BE2C (cell line): ENCODE results near the gene RNF168.
"Not testable (repeated sequence)": the region's sequence is repeated elsewhere in the genome, so short reads cannot be mapped to it uniquely, and the experiment has no call there.

ENCODE experiments used
- DNase-seq: peaks from one replicate; pipeline ENCODE4 v3.0.0-alpha.2; 2020
- H3K27me3 ChIP-seq: fragments of 250-450 bp; sonication (Bioruptor Pico); 2 replicates; pipeline ENCODE4 v1.5.1; 2020; ENCODE audit warnings: mild to moderate bottlenecking
- H3K36me3 ChIP-seq: fragments of 250-450 bp; sonication (Bioruptor Pico); 2 replicates; pipeline ENCODE4 v1.5.1; 2020; ENCODE audit warnings: mild to moderate bottlenecking
- H3K4me1 ChIP-seq: fragments of 250-450 bp; sonication (Bioruptor Pico); 2 replicates; pipeline ENCODE4 v1.5.1; 2020
- H3K4me3 ChIP-seq: 2 replicates; pipeline ENCODE4 v1.5.1; 2011; ENCODE audit warnings: low read depth, low read length
- H3K9me3 ChIP-seq: fragments of 250-450 bp; sonication (Bioruptor Pico); 2 replicates; pipeline ENCODE4 v1.5.1; 2020
- CTCF ChIP-seq: IDR thresholded peaks from 2 replicates; pipeline ENCODE4 v1.5.1; 2012; ENCODE audit warnings: mild to moderate bottlenecking, low read depth, low read length

The RNF168 gene

DNA sequence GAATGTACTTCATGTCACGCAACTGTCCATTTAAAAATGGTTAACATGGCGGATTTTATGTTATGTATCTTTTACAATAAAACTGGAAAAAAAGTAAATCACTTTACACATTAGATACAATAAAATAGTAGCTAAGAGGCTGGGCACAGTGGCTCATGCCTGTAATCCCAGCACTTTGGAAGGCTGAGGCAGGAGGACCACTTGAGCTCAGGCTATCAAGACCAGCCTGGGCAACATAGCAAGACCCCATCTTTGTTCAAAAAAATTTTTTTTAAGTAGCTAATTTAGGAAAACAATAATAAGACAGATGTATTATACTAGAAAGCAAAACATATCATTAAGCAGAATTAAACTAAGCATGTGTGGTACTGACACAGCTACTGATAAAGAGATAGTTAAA lies 11.5 kb downstream of the RNF168 start:
- peaks cover 37% of the 10 kb centered on the region for H3K36me3 ChIP-seq
- H3K27me3 ChIP-seq: no peaks in the 10 kb centered on the region
- no peak overlapping the region for H3K4me3 ChIP-seq
- DNase-seq: no peak
- TF ChIP-seq CTCF: no peak
- H3K4me1 ChIP-seq: no peaks in the 10 kb centered on the region
- H3K9me3 ChIP-seq: no peaks in the 10 kb centered on the region; the same call in 1 of the 2 replicates

DNA sequence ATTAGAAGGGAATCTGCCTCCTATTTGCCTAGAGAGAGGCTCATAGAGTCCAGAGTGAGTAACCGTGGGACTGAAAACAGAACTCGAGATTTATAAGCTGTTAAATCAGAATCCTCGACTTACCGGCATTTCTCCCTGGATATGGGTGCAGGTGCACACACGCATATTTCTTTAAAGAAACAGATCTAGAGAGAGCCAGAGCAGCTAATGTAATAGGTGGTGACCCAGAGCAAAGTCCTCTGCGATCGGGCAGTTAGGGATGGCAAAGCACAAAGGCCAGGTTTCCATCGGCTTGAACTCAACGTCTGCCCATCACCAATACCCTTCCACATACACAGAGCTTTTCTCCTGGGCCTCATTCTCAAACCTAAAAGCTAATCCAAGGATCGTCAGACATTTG lies 13.8 kb downstream of the RNF168 start:
- Histone ChIP-seq H3K36me3 (peaks cover 41% of the 10 kb centered on the region), H3K4me3 (no peak overlapping the region), H3K9me3 (no peaks in the 10 kb centered on the region), H3K27me3 (no peaks in the 10 kb centered on the region), H3K4me1 (no peaks in the 10 kb centered on the region)
- no peak for DNase-seq
- no peak for TF ChIP-seq CTCF

DNA sequence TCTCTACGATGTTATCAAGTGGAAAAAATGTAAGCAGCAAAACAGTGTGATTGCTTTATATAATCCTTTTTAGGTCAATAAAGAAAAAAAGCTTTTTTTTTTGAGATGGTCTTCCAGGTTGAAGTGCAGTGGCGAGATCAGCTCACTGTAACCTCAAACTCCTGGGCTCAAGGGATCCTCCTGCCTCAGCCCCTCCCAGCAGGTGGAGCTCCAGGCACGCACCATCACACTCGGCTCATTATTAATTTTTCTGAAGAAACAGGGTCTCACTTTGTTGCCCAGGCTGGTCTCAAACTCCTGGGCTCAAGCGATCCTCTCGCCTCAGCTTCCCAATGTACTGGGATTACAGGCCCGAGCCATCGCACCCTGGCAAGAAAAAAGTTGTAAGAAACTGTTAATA lies 17.3 kb downstream of the RNF168 start:
- no peak overlapping the region for H3K4me3 ChIP-seq
- TF ChIP-seq CTCF: peak; percentile 52
- no peaks in the 10 kb centered on the region for H3K9me3 ChIP-seq
- H3K4me1 ChIP-seq: no peaks in the 10 kb centered on the region
- H3K27me3 ChIP-seq: no peaks in the 10 kb centered on the region
- peaks cover 61% of the 10 kb centered on the region for H3K36me3 ChIP-seq
- peak; percentile 32 for DNase-seq

GRCh38 chr3:196477678-196478077 lies 25.9 kb downstream of the RNF168 start:
- H3K36me3 ChIP-seq: peaks cover 72% of the 10 kb centered on the region
- H3K4me3 ChIP-seq: no peak overlapping the region
- no peaks in the 10 kb centered on the region for H3K27me3 ChIP-seq
- no peak for DNase-seq
- no peaks in the 10 kb centered on the region for H3K4me1 ChIP-seq
- TF ChIP-seq CTCF: no peak
- H3K9me3 ChIP-seq: no peaks in the 10 kb centered on the region

DNA sequence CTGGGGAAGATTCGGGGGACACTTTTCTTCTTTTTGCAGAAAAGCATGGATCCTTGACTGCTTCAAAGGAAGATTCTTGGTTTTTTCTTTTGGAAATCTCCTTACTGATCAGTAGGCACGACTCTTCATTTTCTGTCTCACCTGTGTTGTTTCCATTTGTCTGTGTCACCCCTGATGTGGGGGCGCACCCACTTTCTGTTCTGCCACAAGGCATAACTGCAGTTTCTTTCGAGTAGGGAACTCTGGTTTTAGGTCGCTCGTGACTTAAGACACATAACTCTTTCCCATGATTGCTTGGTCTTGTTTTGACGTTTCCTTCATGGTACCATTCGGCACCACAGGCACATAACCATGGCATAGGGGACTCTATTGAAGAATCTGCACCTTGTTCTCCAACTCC lies 31.3 kb downstream of the RNF168 start:
- H3K4me1 ChIP-seq: no peaks in the 10 kb centered on the region
- no peak overlapping the region for H3K4me3 ChIP-seq
- DNase-seq: no peak
- peaks cover 57% of the 10 kb centered on the region for H3K36me3 ChIP-seq
- no peaks in the 10 kb centered on the region for H3K27me3 ChIP-seq
- no peak for TF ChIP-seq CTCF
- H3K9me3 ChIP-seq: no peaks in the 10 kb centered on the region

DNA sequence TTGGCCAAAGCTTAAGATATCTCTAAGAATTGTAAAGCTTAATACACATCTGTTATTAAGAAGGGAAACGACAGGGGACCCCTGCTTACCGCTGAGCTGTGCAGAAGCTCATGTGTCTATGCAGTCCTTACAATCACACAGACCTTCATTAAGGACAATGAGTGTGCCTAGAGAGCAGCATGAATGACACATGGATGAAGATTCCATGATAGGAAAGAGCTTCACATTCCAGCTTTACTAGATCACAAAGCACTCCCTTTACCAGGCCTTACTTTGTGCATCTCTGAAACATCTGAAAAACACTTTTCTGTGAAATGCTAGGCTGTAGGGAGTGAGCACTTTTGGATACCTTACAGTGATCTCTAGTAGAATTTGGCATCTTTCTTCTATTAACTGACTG lies 32.0 kb downstream of the RNF168 start:
- no peak for DNase-seq
- no peak for TF ChIP-seq CTCF
- Histone ChIP-seq H3K36me3 (peaks cover 51% of the 10 kb centered on the region), H3K4me3 (no peak overlapping the region), H3K9me3 (no peaks in the 10 kb centered on the region), H3K27me3 (no peaks in the 10 kb centered on the region), H3K4me1 (no peaks in the 10 kb centered on the region)

DNA sequence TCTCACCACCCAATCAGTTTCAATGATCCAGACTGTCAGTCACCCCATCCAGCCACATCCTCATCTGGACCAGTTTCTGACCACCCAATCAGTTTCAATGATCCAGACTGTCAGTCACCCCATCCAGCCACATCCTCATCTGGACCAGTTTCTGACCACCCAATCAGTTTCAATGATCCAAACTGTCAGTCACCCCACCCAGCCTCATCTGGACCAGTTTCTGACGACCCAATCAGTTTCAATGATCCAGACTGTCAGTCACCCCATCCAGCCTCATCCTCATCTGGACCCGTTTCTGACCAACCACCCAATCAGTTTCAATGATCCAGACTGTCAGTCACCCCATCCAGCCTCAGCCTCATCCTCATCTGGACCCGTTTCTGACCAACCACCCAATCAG lies 33.4 kb downstream of the RNF168 start:
- not testable (repeated sequence) for H3K4me3 ChIP-seq, H3K9me3 ChIP-seq, H3K4me1 ChIP-seq, DNase-seq, H3K27me3 ChIP-seq
- H3K36me3 ChIP-seq: peaks cover 50% of the 10 kb centered on the region
